HG03039 (cell line): ENCODE measurements around the gene PAX5.

Source experiments
- ATAC-seq: cut with Tn5 transposase; IDR thresholded peaks from one replicate; pipeline ENCODE4 v1.9.1; 2021; ENCODE audit warnings: mild to moderate bottlenecking, moderate library complexity; ENCODE audit not compliant: unreplicated experiment

The PAX5 gene

DNA sequence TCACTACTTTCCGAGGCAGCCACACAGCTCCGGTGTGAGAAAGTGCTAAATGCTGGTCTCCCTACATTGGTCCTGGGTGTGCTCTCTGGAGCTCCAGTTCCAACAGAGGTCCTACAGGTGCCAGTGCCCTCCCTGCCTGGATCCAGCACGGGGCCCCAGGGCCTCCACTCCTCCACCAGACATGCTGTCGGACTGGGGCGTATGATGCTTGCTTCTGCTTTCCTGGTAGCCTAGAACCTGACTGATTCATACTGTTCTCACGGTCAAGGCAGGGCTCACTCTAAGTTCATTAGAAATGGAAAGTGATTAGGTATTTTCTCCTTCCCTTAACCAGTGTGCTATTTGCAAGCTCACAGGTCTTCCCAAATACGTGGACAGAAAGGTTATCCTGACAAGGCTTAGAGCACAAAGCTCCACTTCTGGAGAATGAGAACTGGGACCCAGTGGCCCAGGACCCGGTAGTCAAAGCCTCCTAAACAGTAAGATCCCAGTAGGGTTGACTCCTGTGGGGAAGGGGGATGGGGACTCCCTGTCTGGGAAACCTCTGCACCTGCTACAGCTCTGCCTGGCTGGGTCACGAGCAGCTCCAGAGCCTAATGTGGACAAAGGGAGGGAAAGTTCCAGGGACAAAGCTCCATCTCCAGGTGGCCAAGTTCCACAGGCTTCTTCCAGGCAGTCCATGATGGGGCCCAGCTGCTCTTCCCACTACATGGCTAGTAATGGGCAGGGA is 98.1 kb downstream of the PAX5 start:
- peak; percentile 63 for ATAC-seq

DNA sequence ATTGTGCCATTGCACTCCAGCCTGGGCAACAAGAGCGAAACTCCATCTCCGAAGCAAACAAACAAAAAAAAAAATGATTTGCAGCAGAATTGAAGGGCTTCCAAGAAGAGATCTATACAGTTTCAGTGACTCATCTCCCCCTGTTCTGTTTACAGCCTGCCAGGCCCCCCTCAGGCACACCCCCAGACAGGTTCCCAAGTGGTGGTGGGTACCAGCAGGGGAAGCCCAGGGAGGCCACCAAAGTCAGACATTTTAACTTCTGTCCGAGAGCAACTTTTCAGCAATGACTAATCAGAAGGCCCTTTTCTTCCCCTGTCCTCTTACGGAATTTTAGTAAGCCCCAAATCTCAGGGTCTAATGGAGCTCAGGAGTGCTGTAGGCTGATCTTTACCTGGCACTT is 98.7 kb downstream of the PAX5 start:
- peak; percentile 38 for ATAC-seq

DNA sequence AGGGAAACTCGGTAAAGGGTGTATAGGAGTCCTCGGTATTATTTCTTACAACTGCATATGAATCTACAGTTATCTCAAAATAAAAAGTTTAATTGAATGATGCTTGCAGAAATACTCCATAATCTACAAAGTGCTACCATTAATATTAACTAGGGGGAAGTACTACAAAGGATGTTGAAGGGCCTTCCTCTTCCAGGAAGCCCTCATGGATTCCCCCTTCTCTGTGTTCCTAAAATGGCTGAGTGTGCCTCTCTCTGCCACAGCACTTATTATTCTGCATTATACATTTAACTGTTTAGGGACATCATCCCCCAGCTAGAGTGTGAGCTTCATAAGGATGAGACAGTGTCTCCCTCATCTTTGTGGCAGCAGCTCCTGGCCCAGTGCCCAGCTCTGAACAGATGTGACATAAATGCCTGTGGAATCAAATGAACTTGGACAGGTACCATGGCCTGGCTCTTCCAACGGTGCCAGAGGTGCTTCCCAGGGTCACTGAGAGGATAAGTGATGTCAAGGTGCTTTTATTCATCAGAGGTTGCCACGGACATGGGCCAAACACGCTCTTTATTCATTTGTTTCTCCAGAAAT is 99.5 kb downstream of the PAX5 start:
- ATAC-seq: no peak

DNA sequence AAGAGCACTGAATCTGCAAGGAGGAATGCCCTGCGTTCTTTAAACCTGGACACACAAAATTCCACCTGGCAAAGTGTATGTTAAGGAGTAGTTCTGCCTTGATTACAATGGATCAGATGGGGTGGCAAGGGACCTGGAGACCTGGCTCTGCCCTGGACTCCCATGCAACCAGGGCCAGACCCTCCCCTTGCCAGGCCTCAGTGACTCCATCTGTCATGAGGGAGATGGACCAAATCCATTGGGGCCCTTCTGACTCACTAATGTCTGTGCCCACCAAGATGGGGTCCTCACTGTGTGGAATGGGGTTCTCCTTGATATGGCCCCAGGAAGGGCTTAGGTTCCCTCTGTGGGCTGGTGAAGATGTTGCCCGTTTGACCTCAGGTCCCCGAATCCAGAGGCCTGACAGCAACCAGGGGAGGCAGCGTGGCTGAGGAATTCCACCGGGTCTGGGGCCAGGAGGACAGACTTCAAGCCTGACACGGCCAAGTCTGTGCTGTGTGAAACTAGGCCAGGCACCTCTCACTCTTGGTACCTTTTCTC is 100.3 kb downstream of the PAX5 start:
- no peak for ATAC-seq

DNA sequence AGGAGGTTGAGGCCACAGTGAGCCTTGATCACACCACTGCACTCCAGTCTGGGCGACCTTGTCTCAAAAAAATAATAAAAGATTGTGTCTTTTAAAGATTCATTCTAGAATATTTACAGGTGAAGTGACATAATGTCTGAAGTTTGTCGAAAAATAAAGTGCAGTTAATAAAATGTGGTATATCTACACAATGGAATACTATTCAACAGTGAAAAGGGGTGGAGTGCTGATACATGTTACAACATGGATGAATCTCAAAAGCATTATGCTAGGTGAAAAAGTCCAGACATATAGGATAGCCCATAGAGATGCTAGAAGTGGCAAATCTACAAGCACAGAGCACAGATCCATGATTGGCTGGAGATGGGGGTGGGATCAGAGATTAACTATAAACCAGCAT is 101.9 kb downstream of the PAX5 start:
- ATAC-seq: no peak

DNA sequence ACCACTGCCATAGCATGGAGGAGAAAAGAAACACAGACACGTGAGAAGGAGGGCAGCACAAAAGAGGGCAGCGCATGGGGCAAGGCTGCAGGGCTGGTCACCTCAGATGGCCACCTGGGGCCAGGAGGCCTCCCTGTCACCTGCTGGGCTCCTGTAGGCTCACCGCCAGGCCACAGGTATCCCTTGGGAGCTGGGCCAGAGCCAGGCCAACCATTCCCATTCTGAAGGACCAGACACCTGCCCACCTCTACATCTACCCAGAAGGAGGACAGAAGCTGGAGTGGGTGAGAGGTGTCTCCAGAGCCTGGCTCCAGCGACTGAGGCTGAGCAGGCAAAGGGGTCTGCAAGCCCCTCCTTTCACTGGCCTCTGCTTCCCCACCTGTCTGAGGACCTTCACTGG is 103.1 kb downstream of the PAX5 start:
- ATAC-seq: no peak

DNA sequence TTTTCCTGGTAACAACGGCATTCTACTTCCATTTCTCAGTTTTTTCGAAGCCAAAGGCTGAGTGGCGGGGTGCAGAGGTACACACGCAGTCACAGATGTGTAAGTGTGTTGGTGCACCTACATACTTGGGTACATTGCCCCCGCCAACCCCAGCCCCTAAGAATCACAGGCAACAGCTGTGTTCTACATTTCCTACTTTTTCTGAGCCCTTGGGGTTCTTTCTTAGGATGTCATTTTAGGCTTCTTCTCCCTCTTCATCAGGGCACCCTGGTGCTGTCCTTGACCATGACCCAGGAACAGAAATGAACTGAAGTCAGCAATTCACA is 104.8 kb downstream of the PAX5 start:
- ATAC-seq: no peak

DNA sequence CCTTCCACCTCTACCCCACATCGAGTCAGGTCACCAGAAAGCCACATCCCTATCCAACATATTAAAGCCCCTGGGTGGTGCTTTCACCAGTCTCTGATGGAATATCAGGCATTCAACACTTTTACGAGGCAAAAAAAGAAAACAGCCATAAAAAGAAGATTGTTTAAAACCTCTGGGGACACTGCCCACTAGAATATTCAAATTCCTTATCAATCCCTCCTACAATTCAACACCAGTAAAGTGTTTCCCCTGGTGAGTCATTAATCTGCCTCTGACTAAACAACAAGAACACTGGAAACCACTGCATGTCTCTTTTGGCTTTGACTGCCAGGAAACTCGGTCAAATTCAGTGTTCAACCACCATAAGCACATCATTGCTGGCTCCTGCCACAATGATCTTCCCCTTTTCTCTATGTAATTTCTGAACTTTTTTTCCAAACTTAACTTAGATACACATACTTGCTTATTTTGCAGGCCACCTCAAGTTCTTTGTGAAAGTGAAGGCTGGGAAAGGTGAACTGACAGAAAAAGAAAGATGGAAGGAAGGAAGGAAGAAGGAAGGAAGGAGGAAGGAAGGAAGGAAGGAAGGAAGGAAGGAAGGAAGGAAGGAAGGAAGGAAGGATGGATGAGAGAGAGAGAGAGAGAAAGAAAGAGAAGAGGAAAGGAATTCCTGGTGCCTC is 105.3 kb downstream of the PAX5 start:
- ATAC-seq: no peak

DNA sequence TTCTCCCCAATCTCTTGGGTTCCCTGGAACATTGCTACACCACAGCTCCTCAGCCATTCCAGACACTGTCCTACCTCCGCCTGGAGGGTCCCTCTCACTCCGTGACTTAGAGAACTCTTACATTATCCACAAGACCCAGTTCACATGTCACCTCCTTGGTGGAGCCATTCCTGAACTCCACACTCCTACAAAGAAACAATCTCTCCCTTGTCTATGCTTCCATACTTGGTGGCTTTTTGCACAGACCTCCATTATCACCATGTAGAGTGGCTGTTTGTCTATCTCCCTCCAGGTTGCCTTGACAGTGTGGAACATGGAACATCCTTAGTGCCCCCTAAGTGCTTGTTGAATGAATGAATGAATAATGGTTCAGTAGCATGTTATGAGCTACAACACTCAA is 105.9 kb downstream of the PAX5 start:
- no peak for ATAC-seq

DNA sequence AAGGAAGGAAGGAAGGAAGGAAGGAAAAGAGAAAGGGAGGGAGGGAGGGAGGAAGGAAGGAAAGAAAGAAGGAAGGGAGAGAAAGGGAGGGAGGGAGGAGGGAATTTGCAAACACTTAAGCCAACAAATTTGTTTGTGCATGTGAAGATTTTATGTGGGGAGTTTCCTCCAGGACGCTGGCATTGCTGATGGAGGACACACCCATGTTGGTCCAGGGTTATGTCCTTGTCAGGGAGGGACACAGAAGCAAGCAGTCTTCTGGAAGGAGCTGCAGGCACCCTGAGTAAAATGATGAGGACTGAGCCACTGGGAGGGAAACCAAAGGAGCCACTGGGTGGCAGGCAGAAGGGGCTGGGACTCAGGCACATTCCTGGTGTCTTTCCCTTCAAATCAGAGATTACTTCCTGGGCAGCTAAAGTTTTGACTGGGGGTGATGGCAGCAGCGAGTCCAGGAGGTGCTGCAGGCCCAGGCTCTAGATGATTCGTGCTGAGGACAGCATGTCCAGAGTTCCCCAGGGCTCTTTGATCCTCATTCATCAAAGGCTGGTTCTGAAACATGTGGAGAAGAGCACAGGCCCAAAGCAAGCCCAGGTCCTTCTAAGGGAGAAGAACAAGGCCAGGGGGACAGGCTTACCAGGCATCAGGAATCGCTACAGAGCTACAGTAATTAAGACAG is 109.2 kb downstream of the PAX5 start:
- no peak for ATAC-seq

DNA sequence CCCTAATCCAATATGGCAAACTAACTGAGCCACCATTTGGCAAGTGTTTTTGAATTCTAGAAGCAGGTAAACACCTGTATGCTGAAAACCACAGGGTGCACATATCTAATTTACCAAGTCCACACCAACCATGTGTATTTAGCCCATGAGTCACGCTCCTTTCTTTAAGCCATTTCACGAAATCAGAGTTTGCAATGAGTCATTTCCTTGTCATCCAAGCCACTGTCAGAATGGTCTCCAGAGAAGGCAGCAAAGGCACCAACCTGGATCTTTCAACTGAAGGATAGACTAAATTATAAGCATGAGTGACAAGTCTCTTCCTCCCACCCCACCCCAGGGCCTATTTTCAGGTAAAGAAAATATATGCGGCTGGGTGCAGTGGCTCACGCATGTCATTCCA is 110.0 kb downstream of the PAX5 start:
- no peak for ATAC-seq

DNA sequence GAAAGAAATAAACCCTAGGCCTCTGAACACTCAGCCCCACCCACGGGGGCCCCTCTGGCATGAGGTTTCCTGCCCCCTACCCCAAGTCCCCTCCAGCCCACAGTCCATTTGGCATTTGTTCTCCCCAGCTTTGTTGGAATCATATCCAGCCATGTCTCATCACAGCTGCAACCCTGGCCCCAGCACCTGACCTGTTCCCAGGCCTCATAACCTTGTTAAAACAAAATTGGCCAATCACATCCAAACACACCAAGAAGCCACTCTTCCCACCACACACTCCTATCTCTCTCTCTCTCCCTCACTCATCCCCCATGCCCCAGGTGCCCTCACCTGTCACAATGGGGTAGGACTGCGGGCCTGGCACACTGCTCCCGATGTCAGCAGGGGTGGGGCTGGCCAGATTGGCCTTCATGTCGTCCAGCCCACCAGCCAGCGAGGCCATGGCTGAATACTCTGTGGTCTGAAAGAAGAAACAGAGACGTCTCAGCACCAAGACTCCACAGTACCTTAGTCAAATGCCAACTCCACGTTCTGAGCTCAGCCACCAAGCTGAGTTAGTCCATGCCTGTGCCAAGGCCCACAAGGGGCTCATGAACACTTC is 110.9 kb downstream of the PAX5 start:
- no peak for ATAC-seq

DNA sequence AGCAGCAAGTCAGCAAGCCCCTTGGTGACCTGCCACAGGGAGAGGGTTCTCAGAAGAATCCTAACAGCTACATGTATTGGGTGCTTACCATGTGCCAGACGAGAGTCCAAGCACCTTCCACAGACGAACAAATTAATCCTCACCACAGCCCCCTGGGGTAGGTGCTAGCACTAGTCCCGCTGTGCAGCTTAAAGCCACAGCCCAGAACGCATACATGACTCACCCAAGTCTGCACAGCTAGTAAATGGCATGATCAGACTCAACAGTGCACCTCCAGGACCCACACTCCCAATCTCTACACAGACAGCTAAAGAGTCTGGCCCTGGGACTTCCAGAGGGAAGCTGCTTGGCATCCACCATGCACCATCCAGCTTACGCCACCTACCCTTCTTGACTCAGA is 111.5 kb downstream of the PAX5 start:
- ATAC-seq: no peak

DNA sequence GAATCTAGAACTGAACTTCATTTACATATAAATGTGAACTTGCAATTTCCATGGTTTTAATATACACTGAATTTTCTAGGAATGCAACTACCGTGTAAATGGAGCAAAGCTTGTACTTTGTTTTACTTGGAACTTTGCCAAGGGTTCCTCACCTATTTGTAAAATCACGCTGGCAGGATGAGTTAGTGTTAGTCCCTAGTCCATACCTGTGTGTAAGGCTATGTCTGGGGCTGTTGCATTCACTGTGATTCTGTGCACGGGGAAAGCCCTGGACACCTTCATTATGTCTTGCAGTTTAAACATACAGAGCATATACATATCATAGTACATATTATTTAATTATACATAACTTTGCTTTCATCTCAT is 119.9 kb downstream of the PAX5 start:
- ATAC-seq: no peak

DNA sequence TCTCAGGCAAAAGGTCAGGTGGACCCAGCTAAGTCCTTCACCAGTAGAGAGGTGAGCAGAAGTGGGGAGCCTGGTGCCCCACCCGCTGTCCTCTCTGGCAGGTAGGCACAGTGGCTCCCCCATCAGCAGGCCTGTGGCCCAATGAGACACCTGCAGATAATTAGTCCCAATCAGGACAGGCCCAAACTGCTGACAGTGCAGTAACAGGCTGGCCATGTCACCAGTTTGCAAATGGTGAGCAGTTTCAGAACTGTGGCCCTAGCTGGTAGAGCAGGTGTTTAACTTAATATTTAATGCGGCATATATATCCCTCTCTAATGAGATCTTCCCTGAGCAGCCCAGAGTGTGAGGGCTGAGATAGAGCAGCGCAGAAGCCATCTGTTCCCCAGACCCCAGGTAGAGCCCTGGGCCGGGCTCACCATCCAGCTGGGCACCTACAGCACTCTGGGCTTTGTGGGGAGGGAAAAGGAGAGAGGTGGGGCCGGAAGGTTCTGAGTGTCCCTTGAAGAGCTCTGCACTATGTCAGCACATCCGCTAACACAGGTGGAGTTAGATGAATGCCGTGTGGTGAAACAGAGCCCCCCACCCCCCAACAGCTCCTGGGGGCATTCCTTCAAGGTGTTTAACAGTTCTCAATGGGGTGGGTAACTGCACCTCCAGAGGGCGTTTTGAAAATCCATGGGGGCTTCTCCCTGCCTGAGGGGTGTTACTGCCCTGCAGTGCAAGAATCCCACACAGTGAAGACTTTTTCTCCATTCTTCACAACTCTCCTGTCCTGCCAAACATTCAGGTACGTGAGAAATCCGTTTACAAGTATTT is 120.5 kb downstream of the PAX5 start:
- ATAC-seq: no peak

DNA sequence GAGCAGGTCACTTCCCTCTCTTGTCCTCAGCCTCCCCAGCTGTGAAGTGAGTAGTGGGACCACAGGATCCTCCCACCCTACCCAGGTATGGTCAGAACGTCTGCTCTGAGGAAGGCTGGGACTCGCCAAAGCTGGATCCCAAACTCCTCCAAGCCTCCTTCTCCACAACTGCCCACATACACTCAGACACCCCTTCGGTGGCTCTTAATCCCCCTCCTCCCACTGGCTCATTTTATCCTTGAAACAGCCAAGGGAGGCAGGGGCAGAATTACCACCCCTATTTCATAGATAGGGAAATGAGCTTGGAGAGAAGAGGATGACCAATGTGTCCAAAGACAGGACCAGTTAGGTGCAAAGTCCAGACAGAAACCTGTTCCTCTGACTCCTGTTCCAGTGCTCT is 121.4 kb downstream of the PAX5 start:
- ATAC-seq: no peak

DNA sequence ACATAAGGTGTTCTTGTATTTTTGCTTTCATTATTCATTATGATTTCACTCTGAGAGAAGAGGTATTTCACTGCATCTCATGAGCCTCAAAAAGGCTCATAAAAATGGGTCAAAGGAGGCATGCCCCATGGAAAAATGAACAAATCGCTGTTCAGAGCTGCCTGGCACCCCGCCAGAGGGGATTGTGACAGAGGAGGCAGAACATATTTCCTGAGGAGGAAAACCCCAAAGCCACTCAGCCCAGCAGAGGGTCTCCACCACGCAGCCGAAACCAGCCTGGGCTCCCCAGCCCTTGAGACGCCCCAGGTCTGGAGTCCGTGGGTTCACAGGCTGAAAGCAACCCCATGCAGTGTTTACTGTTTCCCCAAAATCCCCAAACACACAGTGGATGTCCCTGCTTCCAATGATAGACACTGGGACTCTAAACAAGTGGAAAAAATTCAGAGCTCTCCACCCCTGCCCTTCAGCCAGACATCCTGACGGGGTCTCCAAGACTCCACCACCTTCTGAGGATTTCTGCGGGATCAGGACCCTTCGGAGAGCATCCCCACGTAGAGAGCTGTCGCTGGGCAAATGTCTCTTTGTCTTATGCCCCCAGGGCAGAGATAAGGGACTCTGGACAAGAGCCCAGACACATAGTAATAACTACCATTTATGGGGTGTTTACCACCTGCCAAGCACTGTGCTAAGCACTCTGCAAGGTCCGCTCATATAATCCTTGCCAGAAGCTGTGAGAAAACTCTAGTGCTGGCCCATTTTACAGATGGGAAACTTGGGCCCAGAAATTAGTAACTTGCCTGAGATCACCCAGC is 122.3 kb downstream of the PAX5 start:
- no peak for ATAC-seq

DNA sequence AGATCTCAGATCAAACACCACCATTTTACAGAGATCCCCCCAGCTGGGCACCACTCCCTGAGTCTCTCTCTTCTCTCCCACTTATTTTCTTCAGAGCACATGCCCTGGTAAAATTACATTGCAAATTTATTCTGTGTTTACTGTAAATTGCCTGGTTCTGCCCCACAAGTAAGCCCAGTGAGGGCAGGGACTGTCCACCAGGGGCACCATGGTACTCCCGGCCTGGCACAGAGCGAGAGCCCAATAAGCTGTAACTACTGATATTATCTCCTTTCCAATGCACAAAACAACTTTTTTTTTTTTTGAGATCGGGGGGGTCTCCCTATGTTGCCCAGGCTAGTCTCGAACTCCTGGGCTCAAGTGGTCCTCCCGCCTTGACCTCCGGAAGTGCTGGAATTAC is 123.0 kb downstream of the PAX5 start:
- no peak for ATAC-seq

DNA sequence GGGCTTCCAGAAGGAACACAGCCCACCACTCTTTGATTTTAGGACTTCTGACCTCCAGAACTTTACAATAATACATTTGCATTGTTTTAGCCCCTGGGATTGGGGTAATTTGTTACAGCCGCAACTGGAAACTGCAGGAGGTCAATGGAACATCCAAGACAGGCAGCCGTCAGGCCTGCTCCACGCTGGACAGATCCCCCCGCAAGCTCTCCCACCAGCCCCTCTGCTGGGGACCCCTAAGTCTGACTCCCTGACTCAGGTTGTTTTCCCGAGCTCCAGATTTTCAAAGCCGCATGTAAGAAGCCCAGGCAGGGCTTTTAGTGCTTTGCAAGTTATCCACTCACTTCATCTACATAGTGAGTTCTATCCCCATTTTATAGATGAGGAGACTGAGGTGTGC is 127.6 kb downstream of the PAX5 start:
- ATAC-seq: no peak
